KMS-11 (cell line): ENCODE data around the gene TXNRD2.

ENCODE experiments used
- H2AFZ ChIP-seq: fragments of 200-600 bp; sonication (generic); 2 replicates; pipeline ENCODE4 v1.6.1; 2016; ENCODE audit warnings: antibody characterized with exemption, mixed run types, low read depth
- H3K27ac ChIP-seq: fragments of 200-600 bp; sonication (generic); 2 replicates; pipeline ENCODE4 v1.6.1; 2016; ENCODE audit warnings: mild to moderate bottlenecking, mixed run types
- H3K27me3 ChIP-seq: fragments of 200-600 bp; sonication (generic); 2 replicates; pipeline ENCODE4 v1.6.1; 2017; ENCODE audit warnings: mild to moderate bottlenecking, low read depth, mixed run types, moderate library complexity; ENCODE audit not compliant: insufficient read depth
- H3K36me3 ChIP-seq: fragments of 200-600 bp; sonication (generic); 2 replicates; pipeline ENCODE4 v1.6.1; 2017; ENCODE audit warnings: mild to moderate bottlenecking, mixed run types; ENCODE audit not compliant: insufficient read depth
- H3K4me1 ChIP-seq: fragments of 200-600 bp; sonication (generic); 2 replicates; pipeline ENCODE4 v1.6.1; 2016; ENCODE audit warnings: mild to moderate bottlenecking, low read depth, mixed run types; ENCODE audit not compliant: poor library complexity, severe bottlenecking
- H3K4me2 ChIP-seq: fragments of 200-600 bp; sonication (generic); 2 replicates; pipeline ENCODE4 v1.7.0; 2016; ENCODE audit warnings: mild to moderate bottlenecking, mixed run types
- H3K4me3 ChIP-seq: fragments of 200-600 bp; sonication (generic); IDR thresholded peaks from 2 replicates; pipeline ENCODE4 v1.6.1; 2017; ENCODE audit warnings: low read depth, low read length, mixed read lengths; ENCODE audit not compliant: insufficient read depth
- H3K79me2 ChIP-seq: fragments of 200-600 bp; sonication (generic); 2 replicates; pipeline ENCODE4 v1.6.1; 2016; ENCODE audit warnings: low read depth, mixed run types; ENCODE audit not compliant: insufficient read depth
- H3K9ac ChIP-seq: fragments of 200-600 bp; sonication (generic); 2 replicates; pipeline ENCODE4 v1.6.1; 2016; ENCODE audit warnings: mild to moderate bottlenecking, mixed run types
- H4K20me1 ChIP-seq: fragments of 200-600 bp; sonication (generic); 2 replicates; pipeline ENCODE4 v1.6.1; 2016; ENCODE audit warnings: mild to moderate bottlenecking, mixed run types; ENCODE audit not compliant: insufficient read depth
- CTCF ChIP-seq: fragments of 200-600 bp; sonication (generic); conservative IDR thresholded peaks from 2 replicates; pipeline ENCODE4 v1.6.1; 2017; ENCODE audit warnings: low read depth, mild to moderate bottlenecking, antibody characterized with exemption, low read length, moderate library complexity, mixed read lengths

TXNRD2 gene

GRCh38 chr22:19871023-19871844, 70.4 kb downstream of the TXNRD2 start:
- H3K4me2 ChIP-seq: no peak overlapping the region
- H3K4me3 ChIP-seq: no peak overlapping the region
- H4K20me1 ChIP-seq: no peaks in the 10 kb centered on the region
- H3K27ac ChIP-seq: no peak overlapping the region
- H2AFZ ChIP-seq: no peak overlapping the region
- no peaks in the 10 kb centered on the region for H3K4me1 ChIP-seq
- no peaks in the 10 kb centered on the region for H3K36me3 ChIP-seq
- H3K79me2 ChIP-seq: no peaks in the 10 kb centered on the region
- no peak for TF ChIP-seq CTCF
- H3K9ac ChIP-seq: no peak overlapping the region
- H3K27me3 ChIP-seq: no peaks in the 10 kb centered on the region

GRCh38 chr22:19870153-19871022, 71.2 kb downstream of the TXNRD2 start:
- Histone ChIP-seq H3K27ac (no peak overlapping the region), H3K4me2 (no peak overlapping the region), H3K9ac (no peak overlapping the region), H3K79me2 (no peaks in the 10 kb centered on the region), H3K27me3 (no peaks in the 10 kb centered on the region), H3K4me3 (no peak overlapping the region), H3K36me3 (no peaks in the 10 kb centered on the region), H3K4me1 (no peaks in the 10 kb centered on the region), H2AFZ (no peak overlapping the region), H4K20me1 (no peaks in the 10 kb centered on the region)
- TF ChIP-seq CTCF: no peak

GRCh38 chr22:19869497-19870152, 72.0 kb downstream of the TXNRD2 start:
- no peak overlapping the region for H3K4me3 ChIP-seq
- no peak for TF ChIP-seq CTCF
- no peaks in the 10 kb centered on the region for H3K4me1 ChIP-seq
- H4K20me1 ChIP-seq: no peaks in the 10 kb centered on the region
- no peak overlapping the region for H3K27ac ChIP-seq
- H2AFZ ChIP-seq: no peak overlapping the region
- H3K9ac ChIP-seq: no peak overlapping the region
- no peaks in the 10 kb centered on the region for H3K79me2 ChIP-seq
- H3K4me2 ChIP-seq: no peak overlapping the region
- H3K36me3 ChIP-seq: no peaks in the 10 kb centered on the region
- H3K27me3 ChIP-seq: no peaks in the 10 kb centered on the region

- H3K79me2 ChIP-seq: no peaks in the 10 kb centered on the region
- H3K4me1 ChIP-seq: no peaks in the 10 kb centered on the region
- no peaks in the 10 kb centered on the region for H4K20me1 ChIP-seq
- no peaks in the 10 kb centered on the region for H3K36me3 ChIP-seq
- no peak overlapping the region for H2AFZ ChIP-seq
- no peak for TF ChIP-seq CTCF
- no peak overlapping the region for H3K27ac ChIP-seq
- no peak overlapping the region for H3K9ac ChIP-seq
- no peak overlapping the region for H3K4me2 ChIP-seq
- no peaks in the 10 kb centered on the region for H3K27me3 ChIP-seq
- no peak overlapping the region for H3K4me3 ChIP-seq
Measured at GRCh38 chr22:19868773-19869471, 72.7 kb downstream of the TXNRD2 start.
